Activated naive CD4-positive, alpha-beta T cell treated with anti-CD3 and anti-CD28 coated beads, Interleukin-2, amount 50 U/mL, for 16 hours (primary cell): Measurements from ENCODE around the gene RELN.

Experiments
- DNase-seq: peaks from one replicate; pipeline ENCODE4 v3.0.0-alpha.2; 2020

Gene RELN

DNA sequence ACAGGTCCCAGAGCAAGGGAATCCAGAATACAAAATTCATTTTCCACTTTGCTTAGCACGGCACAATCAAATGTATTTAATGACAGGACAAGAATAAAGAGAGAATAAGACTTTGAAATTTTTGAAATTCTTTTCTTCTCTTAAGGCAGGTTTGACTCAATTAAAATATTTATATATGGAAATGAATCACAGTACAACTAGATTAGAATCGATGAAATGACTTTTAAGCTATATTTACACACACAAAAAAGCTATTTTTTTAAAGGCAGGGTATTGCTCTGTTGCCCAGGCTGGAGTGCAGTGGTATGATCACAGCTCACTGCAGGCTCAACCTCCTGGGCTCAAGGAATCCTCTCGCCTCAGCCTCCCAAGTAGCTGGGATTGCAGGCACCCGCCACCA, 278.0 kb downstream of the RELN start:
- DNase-seq = no peak

DNA sequence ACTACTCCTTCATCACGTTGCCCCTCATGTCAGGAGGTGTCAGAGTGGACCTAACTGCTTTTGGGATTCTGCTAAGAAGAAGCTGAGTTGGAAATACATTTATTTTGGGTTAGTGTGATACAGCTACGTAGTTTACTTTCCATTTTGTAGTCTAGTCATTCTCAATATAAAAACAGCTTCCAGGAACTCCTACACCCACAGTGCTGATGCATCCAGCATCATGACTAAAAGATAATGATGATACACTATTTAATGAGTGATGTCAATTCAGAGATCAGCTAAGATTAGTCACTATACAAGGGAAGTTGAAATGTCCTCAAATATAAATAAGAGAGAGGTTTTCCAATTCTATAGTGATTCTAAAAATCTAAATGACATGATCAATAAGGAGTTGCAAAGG, 279.2 kb downstream of the RELN start:
- no peak for DNase-seq

DNA sequence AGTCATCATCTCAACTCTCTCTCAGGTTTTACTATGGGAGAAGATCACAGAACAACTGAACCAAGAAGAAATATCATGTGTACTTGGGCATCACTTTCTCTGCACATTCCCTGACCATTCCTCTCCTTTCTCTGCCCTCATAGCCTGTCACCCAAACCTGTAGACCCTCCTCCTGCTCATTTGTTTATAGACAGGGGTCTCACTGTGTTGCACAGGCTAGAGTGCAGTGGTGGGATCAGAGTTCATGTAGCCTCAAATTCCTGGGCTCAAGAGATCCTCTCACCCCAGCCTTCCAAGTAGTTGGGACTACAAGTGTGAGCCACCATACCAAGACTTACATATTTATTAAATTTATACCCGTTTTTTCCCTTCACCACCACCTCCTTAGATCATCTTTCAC, 282.7 kb downstream of the RELN start:
- no peak for DNase-seq

DNA sequence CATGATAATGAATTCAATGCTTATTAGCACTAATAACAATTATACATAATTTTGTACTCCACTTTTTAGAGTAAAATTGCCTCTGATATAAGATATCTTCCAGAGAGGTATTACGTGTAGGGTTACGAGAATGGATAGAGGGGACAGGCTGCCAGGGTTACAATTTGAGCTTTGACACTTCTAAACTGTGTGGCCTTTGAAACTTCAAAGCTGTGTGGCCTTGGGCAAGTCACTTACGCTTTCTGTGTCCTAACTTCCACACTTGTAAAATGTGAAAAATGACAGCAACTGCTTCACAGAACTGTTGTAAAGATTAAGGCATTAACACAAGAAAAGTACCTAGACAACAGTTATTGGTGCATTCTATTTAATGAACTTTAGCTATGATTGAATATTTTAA, 283.9 kb downstream of the RELN start:
- no peak for DNase-seq

DNA sequence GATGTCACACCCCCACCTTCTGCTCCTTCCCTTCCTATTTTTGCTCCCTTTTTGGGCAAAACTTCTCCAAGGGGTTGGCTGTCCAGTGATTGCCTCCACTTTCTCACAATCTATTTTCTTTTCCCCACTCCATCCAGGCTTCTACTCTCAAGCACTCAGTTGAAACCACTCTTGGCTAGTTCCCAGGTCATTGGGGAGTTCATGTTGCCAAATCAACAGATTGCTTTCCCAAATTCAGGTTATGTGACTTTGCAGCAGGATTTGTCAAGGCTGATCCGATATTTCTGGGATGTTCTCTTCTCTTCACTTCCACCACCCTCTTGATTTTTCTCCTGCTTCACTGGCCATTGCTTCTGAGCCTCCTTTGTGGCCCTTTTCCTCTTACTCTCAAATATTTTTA, 284.8 kb downstream of the RELN start:
- DNase-seq = no peak

DNA sequence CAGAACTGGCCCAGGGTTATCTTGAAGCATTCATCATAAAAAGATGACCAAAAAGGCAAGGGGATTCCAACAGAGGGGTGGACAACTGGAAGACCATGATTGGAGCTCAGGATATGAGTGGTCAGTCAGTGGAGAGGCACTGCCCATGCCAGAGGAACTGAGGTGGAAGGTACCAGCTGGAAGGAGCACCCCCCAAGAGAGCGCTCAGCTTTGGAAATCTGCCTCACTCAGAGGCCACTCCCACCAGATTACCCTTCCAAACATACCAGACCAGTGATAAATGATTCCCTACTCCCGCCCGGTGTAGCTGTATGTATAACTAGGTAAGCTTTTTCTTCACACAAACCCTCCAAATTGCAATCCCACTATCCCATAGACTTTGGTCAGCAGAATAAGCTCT, 286.5 kb downstream of the RELN start:
- no peak for DNase-seq

DNA sequence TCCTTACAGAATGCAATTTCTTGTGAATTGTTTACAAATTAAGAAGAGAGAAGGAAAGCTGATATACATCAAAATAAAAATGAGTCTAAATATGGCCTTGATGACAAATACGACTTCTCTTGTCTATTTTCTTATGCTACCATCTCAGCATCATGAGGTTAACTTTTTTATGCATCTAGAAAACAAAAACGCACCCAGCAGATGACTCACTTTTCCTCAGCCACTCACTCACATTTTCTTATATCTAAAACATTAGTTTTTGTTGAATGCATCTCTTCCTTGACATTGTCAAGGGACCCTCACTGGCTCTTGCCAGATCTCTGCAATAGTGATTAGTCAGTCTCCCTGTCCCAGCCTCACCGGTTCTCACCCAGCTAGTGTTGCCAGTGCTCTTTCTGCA, 287.0 kb downstream of the RELN start:
- no peak for DNase-seq

DNA sequence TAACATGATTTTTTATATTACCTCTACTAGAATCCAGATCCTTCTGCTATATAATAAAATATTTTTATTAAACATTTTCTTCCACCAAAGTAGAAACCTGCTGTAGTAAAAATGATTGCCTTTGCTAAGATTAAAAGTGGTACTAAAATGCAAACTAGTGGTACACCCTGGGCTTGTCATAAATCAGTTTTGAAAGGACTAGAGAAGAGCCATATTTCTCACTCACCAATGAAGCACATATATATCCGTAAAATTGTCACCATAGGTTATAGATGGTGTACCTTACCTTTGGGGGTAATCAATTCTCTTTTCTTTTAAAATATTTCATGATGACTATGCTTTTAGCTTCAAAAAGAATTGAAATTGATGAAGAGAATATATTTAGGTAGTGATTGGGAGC, 290.4 kb downstream of the RELN start:
- no peak for DNase-seq

DNA sequence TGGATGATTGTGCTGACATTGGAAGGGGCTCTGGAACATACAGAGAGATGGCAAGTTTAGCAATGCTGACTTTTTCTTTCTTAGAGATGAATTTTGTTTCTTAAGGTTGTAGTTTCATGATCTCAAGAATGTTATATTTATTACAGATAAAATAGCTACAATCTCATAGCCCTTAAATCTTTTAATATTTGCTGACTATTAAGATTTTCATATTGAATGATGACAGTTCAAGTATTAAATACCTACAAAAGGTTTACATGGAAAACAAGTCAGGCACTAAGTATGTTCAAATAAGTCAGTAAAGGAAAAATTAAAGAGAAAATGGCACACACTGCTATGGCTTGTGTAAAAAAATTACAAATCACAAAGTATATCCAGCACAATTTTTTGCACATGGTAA, 291.4 kb downstream of the RELN start:
- DNase-seq = no peak

DNA sequence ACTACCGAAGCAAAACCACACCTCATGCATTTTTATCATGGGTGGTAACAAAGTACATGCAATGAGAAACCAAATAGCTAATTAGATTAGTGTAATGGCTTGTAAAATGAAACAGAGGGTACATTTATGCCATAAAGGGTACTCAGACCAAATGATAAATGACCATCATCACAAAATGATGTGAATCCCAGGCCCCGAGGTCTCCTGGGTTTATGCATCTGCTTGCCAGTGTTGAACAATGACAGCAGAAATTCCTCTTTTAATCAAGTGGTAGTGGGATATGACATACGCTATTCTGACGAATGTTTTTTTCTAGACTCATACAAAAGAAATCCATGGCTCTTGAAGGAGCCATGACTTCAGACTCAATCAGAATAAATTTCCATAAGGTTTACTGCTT, 293.9 kb downstream of the RELN start:
- no peak for DNase-seq

DNA sequence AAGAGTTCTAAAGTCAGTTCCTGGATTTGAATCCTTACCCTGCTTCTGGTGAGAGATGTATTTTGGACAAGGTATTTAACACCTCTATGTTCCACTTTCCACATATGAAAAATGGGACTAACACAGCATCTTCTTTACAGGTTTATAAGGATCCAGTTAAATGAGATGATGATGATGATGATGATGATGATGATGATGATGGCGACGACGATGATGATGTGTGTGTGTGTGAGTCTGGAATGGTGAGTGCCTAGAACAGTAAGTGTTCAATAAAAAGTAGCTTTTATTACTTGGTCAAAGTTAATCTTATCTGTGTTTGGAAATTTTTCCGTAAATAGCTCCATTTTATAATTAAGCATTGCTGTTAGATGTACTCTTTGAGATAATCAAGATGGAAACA, 295.2 kb downstream of the RELN start:
- DNase-seq = no peak

DNA sequence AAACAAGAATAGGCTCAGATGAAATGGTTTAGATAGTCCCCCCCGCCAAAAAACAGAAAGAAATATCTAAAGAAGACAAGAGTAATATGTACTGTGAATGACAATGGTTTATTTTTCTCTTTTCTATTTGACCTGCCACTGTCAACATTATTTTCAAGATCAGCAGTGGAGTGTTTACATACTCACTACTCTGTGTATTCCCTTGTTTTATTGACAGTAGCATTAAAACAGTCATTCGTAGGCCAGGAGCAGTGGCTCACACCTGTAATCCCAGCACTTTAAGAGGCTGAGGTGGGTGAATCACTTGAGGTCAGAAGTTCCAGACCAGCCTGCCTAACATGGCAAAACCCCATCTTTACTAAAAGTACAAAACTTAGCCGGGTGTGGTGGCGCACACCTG, 298.2 kb downstream of the RELN start:
- DNase-seq = no peak

DNA sequence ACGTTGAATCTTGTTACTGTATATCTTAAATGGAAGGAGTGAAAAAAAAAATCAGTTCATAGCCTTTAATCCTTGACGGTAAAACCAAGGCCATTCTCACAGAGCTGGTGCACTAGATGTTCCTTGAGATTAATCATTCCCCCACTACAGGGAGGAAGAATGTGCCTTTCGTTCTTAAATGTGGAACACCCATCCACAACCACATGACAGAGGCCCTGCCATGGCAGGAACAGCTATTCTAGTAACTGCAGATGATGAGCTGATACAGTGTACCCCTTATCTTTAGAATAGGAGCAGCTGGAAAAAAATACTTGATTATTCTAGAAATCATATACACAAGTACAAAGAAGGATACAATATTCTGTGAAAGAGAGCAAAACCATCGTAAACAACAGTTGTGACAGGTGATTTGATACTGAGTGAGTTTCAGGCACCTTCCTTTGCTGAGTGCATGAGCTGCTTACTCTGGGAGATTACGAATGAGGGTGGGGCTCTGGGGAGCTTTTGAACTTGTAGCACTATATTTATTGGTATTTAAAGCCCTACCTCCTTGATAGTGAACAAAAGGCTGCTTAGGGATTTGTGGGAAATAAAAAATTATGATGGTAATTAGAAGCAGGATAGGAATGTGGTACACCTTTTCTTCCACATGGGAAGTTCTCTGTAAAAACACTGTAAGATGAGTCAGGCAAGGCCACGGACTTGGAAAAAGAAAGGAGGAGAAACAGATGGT, 299.1 kb downstream of the RELN start:
- no peak for DNase-seq

DNA sequence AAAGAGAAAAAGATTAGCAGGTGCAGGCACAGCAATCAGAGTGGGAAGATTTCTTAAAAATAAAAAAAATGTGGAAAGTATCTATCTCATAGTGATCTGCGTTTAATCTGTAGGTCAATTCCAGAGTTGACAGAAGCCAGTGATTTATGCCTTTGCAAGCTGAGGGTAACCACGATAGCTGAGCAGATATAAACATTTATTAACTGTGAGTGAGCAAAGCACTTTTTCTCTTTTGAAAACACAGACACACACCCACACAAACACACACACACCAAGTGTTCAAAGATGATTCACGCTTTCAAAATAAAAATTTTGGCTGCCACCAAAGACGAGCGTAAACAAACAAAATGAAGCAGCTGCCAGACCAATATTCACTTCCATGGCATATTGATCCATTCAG, 300.2 kb downstream of the RELN start:
- DNase-seq = no peak

DNA sequence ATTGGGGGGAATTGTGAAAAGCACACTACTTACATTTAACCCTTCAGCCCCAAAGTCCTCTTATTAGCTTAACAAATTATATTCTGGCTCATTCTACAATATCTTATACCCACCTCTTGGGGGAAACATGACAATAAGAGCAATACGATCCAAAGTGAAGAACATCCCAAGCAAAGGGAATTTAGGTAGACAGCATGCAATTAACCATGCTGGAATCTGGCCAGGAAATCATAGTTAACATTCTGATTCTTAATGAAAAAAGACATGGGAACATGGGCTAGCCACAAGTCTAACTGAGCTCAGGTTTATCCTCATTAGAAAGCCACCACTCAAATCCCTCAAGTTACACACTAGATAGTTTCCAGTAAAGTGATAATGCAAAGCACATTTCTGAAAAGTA, 301.5 kb downstream of the RELN start:
- no peak for DNase-seq

DNA sequence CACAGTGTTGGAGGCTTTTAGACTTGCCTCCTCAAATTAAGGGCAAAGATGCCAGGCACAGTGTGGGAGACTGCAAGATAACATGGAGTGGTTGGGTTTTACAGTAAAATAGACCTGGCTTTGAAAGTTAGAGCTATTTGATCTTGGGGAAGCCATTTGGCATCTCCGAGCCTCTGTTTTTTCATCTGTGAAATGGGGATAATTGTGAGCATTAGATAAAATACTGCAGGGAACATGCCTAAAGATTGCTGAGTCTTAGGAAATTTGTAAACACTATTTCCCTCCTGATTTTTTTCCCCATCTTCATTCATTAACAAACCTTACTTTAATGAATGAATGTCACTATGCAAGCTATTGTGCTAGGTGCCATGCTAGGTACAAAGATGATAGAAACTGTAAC, 302.2 kb downstream of the RELN start:
- DNase-seq = no peak

DNA sequence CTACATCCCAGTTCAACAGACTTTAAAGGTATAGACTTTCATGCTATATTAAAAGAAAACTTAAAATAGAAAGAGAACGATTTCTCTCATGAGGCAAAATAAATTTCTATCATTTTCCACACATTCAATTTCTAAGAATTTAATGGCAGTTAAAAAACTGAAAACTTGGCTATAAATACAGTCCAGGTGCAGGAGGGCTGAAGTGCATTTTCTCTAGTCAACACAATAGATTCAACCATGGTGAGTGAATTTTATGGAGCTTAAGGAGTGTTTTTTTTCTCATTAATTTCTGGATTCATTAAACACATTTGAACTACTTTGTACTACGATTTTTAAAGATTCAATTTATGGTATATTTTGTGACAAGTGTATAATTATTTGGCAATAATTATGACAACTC, 302.7 kb downstream of the RELN start:
- DNase-seq = no peak

DNA sequence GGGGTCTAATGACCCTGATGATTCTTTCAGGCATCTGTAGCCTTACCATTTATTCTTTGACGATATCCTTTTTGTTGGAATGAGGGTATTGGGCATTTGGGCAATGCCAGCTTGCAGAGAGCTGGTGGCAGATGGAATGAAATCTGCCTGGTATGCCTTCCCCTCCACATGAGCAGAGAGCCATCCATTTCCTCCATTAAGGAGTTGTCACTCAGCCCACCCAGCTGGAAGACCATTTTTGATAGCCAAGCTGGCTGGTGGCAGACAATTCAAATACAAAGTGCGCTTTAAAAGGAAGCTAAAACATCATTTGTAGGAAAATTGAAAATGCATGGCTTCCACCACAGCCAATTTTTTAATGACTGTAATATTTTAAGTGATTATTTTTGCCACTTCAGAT, 303.4 kb downstream of the RELN start:
- DNase-seq = no peak

DNA sequence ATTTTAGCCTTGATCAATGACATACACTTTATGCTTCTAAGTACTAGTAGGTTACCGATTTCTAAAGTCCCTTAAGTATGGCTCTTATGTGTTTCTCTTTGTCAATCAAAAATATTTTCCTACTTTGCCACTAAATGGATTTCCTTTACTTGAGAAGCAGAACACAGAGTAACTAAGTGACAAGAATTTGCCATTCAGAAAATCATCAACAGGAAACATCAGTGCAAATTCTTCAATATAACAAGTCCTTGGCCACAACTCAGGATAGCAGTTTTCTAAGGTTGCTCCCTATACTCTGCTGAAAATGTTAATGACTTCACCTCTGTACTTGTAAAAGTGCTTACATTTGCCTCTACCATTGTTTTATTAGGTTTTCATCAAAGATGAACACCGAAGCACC, 303.8 kb downstream of the RELN start:
- DNase-seq = no peak

DNA sequence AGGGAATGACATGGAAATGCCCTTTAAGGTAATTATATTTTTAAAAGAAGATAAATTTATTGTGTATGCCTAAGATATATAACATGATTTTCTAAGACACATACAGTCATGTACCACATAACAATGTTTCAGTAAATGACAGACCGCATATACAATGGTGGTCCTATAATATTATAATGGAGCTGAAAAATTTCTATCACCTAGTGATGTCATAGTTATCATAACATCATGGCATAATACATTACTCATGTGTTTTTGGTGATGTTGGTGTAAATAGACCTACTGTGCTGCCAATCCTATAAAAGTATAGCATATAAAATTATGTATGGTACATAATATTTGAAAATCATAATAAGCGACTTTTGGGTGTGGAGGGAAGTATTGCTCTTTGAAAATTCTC, 306.1 kb downstream of the RELN start:
- DNase-seq = no peak

DNA sequence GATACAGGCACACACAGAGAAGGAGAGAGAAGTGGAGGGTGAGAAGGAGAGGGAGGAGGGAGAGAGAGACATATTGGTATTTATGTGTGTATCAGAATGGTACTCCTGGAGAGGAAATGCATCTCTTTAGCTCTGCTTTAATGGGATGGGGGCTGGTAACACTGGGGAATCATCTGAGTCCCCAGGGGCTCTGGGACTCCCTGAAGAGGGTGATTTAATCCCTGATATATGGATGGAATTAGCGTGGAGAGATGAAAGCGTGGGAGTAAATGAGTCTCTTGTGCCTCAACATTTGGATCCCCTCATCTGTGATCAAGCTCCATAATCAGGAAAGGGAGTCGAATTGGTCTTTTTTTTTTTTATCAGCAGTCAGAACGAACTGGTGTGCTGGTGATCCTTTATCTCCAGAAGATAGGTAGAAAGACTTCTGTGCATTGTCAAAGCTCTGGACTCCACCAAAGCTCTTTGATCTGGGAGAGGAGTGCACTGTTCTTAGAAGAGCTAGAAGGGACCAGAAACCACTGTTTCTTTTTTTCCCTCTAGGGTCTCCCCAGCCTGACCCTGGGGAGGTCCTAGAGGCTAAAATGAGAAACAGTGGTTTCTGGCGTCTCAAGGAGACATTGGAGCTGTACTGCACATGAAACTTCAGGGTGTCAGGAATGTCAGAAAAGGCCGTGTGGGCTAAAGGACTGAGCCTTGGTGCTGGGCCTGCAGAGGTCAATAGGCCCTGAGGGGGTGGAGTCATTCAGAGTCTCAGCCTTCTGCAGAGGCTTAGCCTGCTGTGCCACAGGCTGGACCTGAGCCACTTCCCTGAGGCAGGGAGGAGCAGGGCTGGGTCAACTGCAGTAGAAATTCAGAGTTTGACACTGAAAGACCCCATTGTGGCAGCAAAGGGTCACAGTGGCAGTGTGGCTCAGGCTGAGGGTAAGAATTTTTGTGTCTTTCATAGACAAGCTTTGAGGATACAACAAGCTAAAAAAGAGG, 309.0 kb downstream of the RELN start:
- DNase-seq = no peak

DNA sequence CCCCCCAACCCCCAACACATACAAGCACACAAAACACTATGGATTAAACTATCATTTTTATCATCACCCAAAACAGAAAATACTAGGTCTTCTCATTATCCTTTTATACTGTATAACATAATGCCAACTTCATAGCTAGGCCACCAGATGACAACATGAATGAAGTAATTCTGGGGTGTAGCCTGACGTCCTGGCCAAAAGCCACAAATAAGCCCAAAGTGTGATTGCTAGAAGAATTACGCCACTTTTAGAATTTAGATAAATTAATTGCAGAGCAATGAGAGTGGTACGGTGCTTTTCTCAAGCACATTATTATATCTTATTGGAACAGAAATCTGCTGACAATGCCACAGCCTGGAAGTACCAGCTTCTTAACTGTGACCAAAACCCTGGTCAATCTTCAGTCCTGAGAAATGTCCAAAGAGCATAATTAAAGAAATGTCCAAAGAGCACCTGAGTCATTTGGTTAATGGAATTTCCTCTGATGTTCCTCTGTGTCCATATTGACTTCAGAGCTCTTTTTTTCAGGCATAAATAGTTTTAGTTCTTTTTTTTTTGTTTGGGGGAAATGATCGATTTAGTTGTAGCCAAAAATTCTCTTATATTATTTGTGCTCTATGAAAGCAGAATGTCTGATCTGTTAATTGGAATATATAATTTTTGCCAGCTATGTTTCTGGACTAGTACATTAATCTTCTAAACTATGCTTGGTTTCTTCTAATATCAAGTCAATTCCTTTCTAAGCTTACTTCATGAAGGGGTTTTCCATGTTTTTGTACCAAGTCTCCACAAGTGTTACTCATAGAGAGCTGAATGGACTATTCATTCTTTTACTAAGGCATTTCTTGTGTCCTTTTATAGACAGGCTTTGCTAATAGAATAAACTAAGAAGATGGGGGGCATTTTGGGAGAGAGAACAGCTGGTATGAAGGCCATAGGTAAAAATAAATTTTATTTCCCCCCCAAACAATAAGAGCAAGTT, 310.0 kb downstream of the RELN start:
- no peak for DNase-seq

DNA sequence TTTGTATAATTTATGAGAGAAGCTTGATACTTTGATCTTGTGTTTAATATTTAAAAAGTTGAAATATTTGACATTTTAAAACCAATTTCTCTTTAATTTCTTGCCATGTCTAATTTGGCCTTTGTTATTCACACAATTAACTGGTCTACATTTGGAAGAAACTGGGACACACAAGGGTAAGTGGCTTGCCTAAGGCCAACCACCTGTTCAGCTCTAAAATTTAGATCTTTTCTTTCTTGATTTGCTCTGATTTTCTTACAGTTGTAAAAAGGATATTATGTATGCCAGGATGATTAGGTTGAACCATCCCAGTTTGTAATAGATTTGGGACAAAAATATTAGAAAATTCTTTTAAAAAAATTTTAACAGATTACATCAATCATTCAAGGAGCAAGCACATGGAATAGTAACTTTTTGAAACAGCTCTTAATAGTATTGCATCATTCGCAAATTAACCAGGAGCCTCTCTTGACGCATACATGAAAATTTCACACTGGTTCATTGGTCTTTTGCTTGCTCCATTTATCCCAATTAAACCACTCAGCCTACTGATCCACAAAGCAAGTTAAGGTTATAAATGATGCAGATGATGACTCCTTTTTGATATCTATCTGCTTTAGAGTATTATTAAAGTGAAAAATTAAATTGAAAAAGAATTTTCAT, 321.0 kb downstream of the RELN start:
- no peak for DNase-seq
